KMS-11 (cell line): Measurements from ENCODE around the gene NUBP2.

Source experiments
- H2AFZ ChIP-seq: fragments of 200-600 bp; sonication (generic); 2 replicates; pipeline ENCODE4 v1.6.1; 2016; ENCODE audit warnings: antibody characterized with exemption, mixed run types, low read depth
- H3K27ac ChIP-seq: fragments of 200-600 bp; sonication (generic); 2 replicates; pipeline ENCODE4 v1.6.1; 2016; ENCODE audit warnings: mild to moderate bottlenecking, mixed run types
- H3K27me3 ChIP-seq: fragments of 200-600 bp; sonication (generic); 2 replicates; pipeline ENCODE4 v1.6.1; 2017; ENCODE audit warnings: mild to moderate bottlenecking, low read depth, mixed run types, moderate library complexity; ENCODE audit not compliant: insufficient read depth
- H3K36me3 ChIP-seq: fragments of 200-600 bp; sonication (generic); 2 replicates; pipeline ENCODE4 v1.6.1; 2017; ENCODE audit warnings: mild to moderate bottlenecking, mixed run types; ENCODE audit not compliant: insufficient read depth
- H3K4me1 ChIP-seq: fragments of 200-600 bp; sonication (generic); 2 replicates; pipeline ENCODE4 v1.6.1; 2016; ENCODE audit warnings: mild to moderate bottlenecking, low read depth, mixed run types; ENCODE audit not compliant: poor library complexity, severe bottlenecking
- H3K4me2 ChIP-seq: fragments of 200-600 bp; sonication (generic); 2 replicates; pipeline ENCODE4 v1.7.0; 2016; ENCODE audit warnings: mild to moderate bottlenecking, mixed run types
- H3K4me3 ChIP-seq: fragments of 200-600 bp; sonication (generic); IDR thresholded peaks from 2 replicates; pipeline ENCODE4 v1.6.1; 2017; ENCODE audit warnings: low read depth, low read length, mixed read lengths; ENCODE audit not compliant: insufficient read depth
- H3K79me2 ChIP-seq: fragments of 200-600 bp; sonication (generic); 2 replicates; pipeline ENCODE4 v1.6.1; 2016; ENCODE audit warnings: low read depth, mixed run types; ENCODE audit not compliant: insufficient read depth
- H3K9ac ChIP-seq: fragments of 200-600 bp; sonication (generic); 2 replicates; pipeline ENCODE4 v1.6.1; 2016; ENCODE audit warnings: mild to moderate bottlenecking, mixed run types
- H4K20me1 ChIP-seq: fragments of 200-600 bp; sonication (generic); 2 replicates; pipeline ENCODE4 v1.6.1; 2016; ENCODE audit warnings: mild to moderate bottlenecking, mixed run types; ENCODE audit not compliant: insufficient read depth
- TF ChIP-seq, protein P1 (sequence below): fragments of 200-600 bp; sonication (generic); conservative IDR thresholded peaks from 2 replicates; pipeline ENCODE4 v1.6.1; 2017; ENCODE audit warnings: low read depth, mild to moderate bottlenecking, antibody characterized with exemption, low read length, moderate library complexity, mixed read lengths

NUBP2 gene

DNA sequence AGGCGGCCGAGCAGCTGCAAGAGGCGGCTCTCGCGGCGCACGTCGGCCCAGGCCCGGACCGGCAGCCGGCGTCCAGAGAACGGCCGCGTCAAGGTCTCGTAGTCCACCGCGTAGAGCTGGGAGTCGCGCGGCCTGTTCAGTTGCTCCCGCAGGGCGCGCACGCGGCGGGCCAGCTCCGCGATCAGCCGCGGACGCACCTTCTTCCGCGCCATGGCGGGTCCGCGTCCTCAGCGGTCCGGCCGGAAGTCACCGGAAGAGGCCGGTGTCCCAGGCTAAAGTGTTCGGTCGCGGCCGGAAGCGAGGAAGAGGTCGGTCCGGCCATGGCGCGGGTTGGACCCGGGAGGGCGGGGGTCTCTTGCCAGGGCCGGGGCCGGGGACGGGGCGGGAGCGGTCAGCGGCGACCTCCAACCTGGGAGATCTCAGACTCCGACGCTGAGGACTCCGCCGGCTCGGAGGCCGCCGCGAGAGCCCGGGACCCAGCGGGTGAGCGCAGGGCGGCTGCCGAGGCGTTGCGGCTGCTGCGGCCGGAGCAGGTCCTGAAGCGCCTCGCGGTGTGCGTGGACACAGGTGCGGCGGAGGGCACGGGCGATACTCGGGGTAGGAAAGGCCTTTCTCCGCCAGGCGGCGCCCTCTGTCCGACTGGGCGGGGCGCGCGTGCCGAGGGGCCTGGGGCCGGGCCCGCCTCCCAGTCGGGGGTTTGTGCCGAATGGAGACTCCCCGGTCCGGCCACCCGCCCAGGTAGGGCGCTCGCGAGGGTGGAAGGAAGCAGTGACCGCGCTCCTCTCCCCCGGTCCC, 9.7 kb upstream of the NUBP2 start, which contains the start of gene MRPS34:
Gene MRPS34 (minus strand): TSS at position 227 of the 795 bp plus-strand sequence. CDS start 15 bp downstream, at position 212.
- H3K27me3 ChIP-seq = no peaks in the 10 kb centered on the region
- H2AFZ ChIP-seq = peak within 1 kb of the TSS; percentile 67
- H3K4me3 ChIP-seq = no peak within 1 kb of the TSS
- TF ChIP-seq, protein P1, sequence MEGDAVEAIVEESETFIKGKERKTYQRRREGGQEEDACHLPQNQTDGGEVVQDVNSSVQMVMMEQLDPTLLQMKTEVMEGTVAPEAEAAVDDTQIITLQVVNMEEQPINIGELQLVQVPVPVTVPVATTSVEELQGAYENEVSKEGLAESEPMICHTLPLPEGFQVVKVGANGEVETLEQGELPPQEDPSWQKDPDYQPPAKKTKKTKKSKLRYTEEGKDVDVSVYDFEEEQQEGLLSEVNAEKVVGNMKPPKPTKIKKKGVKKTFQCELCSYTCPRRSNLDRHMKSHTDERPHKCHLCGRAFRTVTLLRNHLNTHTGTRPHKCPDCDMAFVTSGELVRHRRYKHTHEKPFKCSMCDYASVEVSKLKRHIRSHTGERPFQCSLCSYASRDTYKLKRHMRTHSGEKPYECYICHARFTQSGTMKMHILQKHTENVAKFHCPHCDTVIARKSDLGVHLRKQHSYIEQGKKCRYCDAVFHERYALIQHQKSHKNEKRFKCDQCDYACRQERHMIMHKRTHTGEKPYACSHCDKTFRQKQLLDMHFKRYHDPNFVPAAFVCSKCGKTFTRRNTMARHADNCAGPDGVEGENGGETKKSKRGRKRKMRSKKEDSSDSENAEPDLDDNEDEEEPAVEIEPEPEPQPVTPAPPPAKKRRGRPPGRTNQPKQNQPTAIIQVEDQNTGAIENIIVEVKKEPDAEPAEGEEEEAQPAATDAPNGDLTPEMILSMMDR = peak; percentile 77
- peaks cover 41% of the 10 kb centered on the region for H3K79me2 ChIP-seq
- H4K20me1 ChIP-seq = no peaks in the 10 kb centered on the region
- peak within 1 kb of the TSS; percentile 89 for H3K9ac ChIP-seq
- H3K27ac ChIP-seq = peak within 1 kb of the TSS; percentile 82
- H3K36me3 ChIP-seq = no peaks in the 10 kb centered on the region
- H3K4me1 ChIP-seq = peaks cover 19% of the 10 kb centered on the region
- peak within 1 kb of the TSS; percentile 99 for H3K4me2 ChIP-seq

DNA sequence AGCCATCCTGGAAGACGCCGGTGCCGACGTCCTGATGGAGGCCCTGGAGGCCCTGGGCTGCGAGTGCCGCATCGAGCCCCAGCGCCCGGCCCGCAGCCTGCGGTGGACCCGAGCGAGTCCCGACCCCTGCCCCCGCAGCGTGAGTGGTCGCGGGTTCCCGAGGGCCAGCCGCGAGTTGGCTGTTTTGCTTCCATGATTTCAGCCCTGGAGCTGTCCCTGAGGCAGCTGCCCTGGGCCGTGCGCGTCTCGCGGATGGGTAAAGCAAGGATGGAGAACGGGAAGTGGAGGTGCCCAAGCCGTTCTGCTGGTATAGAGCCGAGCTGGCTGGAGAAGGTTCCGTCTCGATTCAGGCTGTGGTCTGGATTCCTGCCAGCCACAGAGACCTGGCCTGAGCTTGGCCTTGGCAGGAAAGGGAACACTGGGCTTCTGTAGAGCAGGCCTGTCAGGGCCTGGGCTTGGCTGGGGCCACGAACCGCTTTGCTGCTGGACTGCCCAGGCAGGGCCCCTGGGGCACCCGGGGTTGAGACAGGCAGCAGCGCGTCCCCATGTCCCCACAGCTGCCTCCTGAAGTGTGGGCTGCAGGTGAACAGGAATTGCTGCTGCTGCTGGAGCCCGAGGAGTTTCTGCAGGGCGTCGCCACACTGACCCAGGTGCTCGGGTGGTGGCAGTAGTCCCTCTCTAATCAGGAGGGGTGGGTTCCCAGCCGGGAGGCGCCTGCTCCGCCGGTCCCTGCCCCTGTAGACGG, 8.9 kb upstream of the NUBP2 start:
- Histone ChIP-seq H3K36me3 (no peaks in the 10 kb centered on the region), H2AFZ (peak overlapping the region; percentile 67; the same call in 1 of the 2 replicates), H3K4me3 (no peak overlapping the region), H3K4me1 (peaks cover 19% of the 10 kb centered on the region), H3K79me2 (peaks cover 41% of the 10 kb centered on the region), H3K27me3 (no peaks in the 10 kb centered on the region), H3K9ac (peak overlapping the region; percentile 89; the same call in 1 of the 2 replicates), H3K4me2 (peak overlapping the region; percentile 99), H3K27ac (peak overlapping the region; percentile 82), H4K20me1 (no peaks in the 10 kb centered on the region)
- TF ChIP-seq, protein P1 = peak; percentile 39; the same call in 1 of the 2 replicates

DNA sequence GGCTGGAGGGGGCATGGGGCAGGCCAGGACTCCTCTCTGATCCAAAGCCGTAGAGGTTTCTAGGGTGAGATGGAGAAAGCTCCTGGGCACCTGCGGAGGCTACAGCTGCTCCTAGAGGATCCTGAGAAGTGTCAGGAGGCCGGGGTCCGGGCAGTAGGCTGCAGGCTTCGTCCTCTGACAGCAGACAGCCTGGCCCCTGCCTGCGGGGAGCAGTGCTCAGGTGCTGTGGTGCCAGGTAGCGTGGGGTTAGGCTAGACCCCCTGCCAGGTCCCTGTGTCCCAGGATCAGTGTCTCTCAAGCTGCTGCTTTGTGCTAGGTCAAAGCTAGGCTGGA, 8.3 kb upstream of the NUBP2 start:
- peak overlapping the region; percentile 82; the same call in 1 of the 2 replicates for H3K27ac ChIP-seq
- H2AFZ ChIP-seq = no peak overlapping the region
- H3K9ac ChIP-seq = peak overlapping the region; percentile 89; the same call in 1 of the 2 replicates
- no peaks in the 10 kb centered on the region for H3K27me3 ChIP-seq
- no peaks in the 10 kb centered on the region for H4K20me1 ChIP-seq
- no peaks in the 10 kb centered on the region for H3K36me3 ChIP-seq
- no peak overlapping the region for H3K4me3 ChIP-seq
- H3K4me1 ChIP-seq = peaks cover 19% of the 10 kb centered on the region
- peaks cover 41% of the 10 kb centered on the region for H3K79me2 ChIP-seq
- peak overlapping the region; percentile 99 for H3K4me2 ChIP-seq
- TF ChIP-seq, protein P1 = no peak

DNA sequence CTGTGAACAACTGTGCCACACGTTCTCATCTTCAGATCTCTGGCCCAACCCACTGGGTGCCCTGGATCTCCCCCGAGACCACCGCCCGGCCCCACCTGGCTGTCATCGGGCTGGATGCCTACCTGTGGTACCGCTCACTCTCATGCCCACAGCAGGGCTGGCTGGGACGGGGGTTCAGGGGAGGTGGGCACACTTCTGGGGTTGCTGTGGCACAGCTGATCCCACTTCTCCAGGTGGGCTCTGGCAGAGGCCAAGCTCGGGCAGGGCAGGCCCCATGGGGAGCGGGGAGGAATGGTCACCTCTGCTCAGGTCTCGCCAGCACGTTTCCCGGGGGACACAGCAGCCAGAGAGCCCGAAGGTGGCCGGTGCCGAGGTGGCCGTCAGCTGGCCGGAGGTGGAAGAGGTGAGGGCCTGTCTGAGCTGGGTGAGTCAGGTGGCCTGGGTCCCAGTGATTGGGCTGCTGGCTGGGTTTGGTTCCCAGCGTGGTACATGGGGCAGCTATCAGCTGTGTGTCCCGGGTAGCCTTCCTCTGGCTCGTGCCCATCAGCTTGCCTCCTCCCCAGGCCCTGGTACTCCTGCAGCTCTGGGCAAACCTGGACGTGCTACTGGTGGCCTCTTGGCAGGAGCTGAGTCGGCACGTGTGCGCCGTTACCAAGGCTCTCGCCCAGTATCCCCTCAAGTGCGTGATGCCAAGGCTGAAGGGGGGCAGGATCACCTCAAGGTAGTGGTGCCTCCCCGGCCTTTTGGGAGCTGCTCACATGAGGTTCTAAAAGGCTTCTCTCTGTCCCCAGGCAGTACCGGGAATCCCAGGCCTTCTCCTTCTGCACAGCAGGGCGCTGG, 7.5 kb upstream of the NUBP2 start:
- no peak overlapping the region for H3K9ac ChIP-seq
- H3K27ac ChIP-seq = no peak overlapping the region
- TF ChIP-seq, protein P1 = no peak
- no peak overlapping the region for H2AFZ ChIP-seq
- no peak overlapping the region for H3K4me3 ChIP-seq
- H3K79me2 ChIP-seq = peaks cover 41% of the 10 kb centered on the region
- H3K27me3 ChIP-seq = no peaks in the 10 kb centered on the region
- H3K4me1 ChIP-seq = peaks cover 17% of the 10 kb centered on the region
- no peaks in the 10 kb centered on the region for H4K20me1 ChIP-seq
- no peaks in the 10 kb centered on the region for H3K36me3 ChIP-seq
- H3K4me2 ChIP-seq = peak overlapping the region; percentile 99; the same call in 1 of the 2 replicates
